Measurements from ENCODE around the gene ZNF469.

ZNF469 gene

DNA sequence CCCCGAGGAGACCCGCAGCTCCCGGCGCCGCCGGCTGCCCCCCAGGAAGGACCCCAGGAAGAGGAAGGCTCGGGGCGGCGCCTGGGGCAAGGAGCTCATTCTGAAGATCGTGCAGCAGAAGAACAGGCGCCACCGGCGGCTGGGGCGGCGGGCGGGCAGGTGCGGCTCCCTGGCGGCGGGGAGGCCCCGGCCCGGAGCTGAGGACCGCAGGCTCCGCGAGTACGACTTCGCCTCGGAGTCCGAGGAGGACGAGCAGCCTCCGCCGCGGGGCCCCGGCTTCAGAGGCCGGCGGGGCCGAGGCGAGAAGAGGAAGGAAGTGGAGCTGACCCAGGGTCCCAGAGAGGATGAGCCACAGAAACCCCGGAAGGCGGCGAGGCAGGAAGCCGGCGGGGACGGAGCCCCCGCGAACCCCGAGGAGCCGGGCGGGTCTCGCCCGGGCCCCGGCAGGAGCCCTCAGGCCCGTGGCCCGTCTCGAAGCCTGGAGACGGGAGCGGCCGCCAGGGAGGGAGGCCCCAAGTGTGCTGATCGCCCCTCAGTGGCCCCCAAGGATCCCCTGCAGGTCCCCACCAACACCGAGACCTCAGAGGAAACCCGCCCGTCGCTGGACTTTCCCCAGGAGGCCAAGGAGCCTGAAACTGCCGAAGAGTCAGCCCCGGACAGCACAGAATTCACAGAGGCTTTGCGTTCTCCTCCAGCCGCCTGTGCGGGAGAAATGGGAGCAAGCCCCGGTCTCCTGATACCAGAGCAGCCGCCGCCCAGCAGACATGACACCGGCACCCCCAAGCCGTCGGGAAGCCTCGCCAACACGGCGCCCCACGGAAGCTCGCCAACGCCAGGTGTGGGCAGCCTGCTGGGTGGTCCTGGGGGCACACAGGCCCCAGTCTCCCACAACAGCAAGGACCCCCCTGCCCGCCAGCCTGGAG, 48.0 kb downstream of the ZNF469 start:
- DNase-seq = no peak

DNA sequence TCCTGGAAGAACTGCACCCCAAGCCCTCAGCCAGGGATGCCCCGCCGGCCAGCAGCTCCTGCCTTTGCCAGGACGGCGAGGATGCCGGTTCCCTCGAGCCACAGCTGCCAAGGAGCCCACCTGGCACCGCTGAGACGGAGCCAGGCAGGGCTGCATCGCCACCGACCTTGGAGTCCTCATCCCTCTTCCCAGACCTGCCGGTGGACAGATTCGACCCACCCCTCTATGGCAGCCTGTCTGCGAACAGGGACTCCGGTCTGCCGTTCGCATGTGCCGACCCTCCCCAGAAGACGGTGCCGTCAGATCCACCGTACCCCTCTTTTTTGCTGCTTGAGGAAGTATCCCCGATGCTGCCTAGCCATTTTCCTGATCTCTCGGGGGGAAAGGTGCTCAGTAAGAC, 48.9 kb downstream of the ZNF469 start:
- no peak for DNase-seq

- DNase-seq = no peak
These were observed 49.4 kb downstream of the ZNF469 start for GRCh38 chr16:88432174-88432573.
